ENCODE results near the gene YTHDF1. TPM values are rescaled to one million over a fixed set of nuclear protein-coding genes. Genes with fewer than 3 reads are reported as not detected.
A peak's percentile ranks its signal among the peaks of the same experiment; 100 is the strongest.

YTHDF1 gene
- total RNA-seq, 4 donors from 2014 or later, result 19.9 to 29.2 (median 22.9) TPM

DNA sequence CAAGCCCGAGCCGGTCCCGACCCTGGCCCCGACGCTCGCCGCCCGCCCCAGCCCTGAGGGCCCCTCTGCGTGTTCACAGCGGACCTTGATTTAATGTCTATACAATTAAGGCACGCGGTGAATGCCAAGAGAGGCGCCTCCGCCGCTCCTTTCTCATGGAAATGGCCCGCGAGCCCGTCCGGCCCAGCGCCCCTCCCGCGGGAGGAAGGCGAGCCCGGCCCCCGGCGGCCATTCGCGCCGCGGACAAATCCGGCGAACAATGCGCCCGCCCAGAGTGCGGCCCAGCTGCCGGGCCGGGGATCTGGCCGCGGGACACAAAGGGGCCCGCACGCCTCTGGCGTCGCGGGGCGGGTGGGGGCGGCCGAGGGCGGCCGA is 37.5 kb downstream of the YTHDF1 start:
- H3K27me3 ChIP-seq, result peaks cover 39 to 100% (median 48%) of the 10 kb centered on the region in 4 donors
- H3K36me3 ChIP-seq, result no peaks in the 10 kb centered on the region
- TF ChIP-seq POLR2A (IDR thresholded peaks at IDR 0.05), result no peak
- TF ChIP-seq, protein P1, sequence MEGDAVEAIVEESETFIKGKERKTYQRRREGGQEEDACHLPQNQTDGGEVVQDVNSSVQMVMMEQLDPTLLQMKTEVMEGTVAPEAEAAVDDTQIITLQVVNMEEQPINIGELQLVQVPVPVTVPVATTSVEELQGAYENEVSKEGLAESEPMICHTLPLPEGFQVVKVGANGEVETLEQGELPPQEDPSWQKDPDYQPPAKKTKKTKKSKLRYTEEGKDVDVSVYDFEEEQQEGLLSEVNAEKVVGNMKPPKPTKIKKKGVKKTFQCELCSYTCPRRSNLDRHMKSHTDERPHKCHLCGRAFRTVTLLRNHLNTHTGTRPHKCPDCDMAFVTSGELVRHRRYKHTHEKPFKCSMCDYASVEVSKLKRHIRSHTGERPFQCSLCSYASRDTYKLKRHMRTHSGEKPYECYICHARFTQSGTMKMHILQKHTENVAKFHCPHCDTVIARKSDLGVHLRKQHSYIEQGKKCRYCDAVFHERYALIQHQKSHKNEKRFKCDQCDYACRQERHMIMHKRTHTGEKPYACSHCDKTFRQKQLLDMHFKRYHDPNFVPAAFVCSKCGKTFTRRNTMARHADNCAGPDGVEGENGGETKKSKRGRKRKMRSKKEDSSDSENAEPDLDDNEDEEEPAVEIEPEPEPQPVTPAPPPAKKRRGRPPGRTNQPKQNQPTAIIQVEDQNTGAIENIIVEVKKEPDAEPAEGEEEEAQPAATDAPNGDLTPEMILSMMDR (IDR thresholded peaks at IDR 0.05), result no peak
- no peak overlapping the region for H3K27ac ChIP-seq
- intact Hi-C loops (cut with DNase I), result no loop called here
- H3K9me3 ChIP-seq, result no peaks in the 10 kb centered on the region
- WGBS, 2 donors, result 0% methylated on average over 2 of the region's 49 CpGs; no CpG with 5 or more reads in 1 of the 2 donors
- peaks cover 8 to 52% (median 25%) of the 10 kb centered on the region in 3 donors for H3K4me1 ChIP-seq
- DNase-seq, result no peak
- H3K4me3 ChIP-seq, result peak overlapping the region in 2 of 4 donors; percentile 15 to 56

- H3K4me3 ChIP-seq, result peak overlapping the region in 2 of 4 donors; percentile 15 to 56
- intact Hi-C loops (cut with DNase I), result no loop called here
- DNase-seq, result no peak
- H3K36me3 ChIP-seq, result no peaks in the 10 kb centered on the region
- 4% methylated on average over 20 of the region's 90 CpGs; no CpG with 5 or more reads in 1 of the 2 donors for WGBS, 2 donors
- peaks cover 8 to 52% (median 25%) of the 10 kb centered on the region in 3 donors for H3K4me1 ChIP-seq
- no peaks in the 10 kb centered on the region for H3K9me3 ChIP-seq
- TF ChIP-seq POLR2A (IDR thresholded peaks at IDR 0.05), result no peak
- TF ChIP-seq, protein P1 (IDR thresholded peaks at IDR 0.05), result no peak
- no peak overlapping the region for H3K27ac ChIP-seq
- peaks cover 39 to 100% (median 51%) of the 10 kb centered on the region in 4 donors for H3K27me3 ChIP-seq
These were observed 38.0 kb downstream of the YTHDF1 start for GRCh38 chr20:63177785-63178445.

DNA sequence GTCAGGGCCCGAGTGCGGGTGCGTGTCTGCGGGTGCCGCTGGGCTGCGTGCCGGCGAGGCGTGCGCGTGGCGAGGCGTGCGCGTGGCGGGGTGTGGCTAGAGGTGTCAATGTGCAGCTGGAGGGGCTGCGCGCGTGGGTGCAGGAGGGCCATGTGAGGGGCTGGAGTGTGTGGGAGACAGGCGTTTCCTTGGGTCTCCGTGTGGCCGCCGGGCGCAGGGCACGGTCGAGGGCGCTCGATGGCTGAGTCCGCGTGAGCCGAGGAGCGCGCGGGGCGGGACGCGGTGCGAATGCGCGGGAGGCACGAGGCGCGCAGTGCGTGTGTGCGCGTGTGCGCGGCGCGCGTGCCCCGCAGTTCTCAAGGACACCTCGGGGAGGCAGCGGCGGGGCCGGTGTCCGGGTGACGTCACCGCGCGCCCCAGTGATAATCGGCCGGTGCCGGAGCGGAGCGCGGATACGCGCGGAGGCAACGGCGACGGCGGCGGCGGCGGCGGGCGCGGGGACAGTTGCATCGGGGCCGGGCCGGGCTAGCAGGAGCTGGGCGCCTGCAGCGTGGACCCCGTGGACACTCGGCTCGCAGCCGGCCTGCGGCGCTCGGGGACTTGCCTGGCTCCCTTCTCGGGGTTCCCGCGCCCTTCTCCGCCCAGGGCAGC is 38.7 kb downstream of the YTHDF1 start:
- TF ChIP-seq POLR2A (IDR thresholded peaks at IDR 0.05), result no peak
- TF ChIP-seq, protein P1 (IDR thresholded peaks at IDR 0.05), result no peak
- Histone ChIP-seq H3K36me3 (no peaks in the 10 kb centered on the region), H3K4me3 (peak overlapping the region in 2 of 4 donors; percentile 9 to 15), H3K27ac (no peak overlapping the region), H3K9me3 (no peaks in the 10 kb centered on the region), H3K27me3 (peaks cover 45 to 100% (median 52%) of the 10 kb centered on the region in 4 donors), H3K4me1 (peaks cover 8 to 52% (median 25%) of the 10 kb centered on the region in 3 donors)
- 0 to 6% methylated on average over 3 to 6 of the region's 96 CpGs for WGBS, 2 donors
- DNase-seq, result no peak
- intact Hi-C loops (cut with DNase I), result no loop called here

DNA sequence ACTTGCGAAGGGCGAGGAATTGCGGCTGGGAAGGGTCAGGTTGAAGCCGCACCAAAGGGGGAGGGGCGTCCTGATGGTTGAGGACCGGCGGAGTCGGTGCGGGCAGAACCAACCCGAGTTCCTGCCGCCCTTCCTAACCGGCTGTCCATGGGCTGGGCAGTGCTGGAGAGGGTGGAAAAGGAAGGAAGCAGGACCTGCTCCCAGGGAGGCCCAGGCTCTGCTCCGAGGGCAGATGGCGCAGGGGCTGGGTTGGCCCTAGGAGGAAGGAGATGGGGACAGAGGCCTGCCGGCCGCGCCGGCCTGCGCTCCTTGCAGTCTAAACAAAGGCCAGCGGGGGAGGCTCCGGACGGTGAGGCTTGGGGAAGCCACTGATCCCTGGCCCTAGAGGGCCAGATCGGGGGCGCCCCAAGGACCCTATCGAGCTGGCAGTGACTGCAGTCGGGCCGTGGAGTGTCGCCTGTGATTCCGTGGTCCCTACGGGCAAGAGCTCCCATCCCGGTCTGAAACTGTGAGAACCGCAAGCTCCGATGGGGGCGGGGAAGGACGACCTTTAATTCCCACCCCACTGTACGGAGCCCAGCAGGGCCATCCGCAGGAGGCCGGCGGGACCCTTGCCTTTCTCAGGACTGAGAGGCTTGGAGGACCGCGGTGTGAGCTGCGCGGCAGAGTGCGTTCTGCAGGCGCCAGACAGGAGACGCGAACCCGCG is 39.4 kb downstream of the YTHDF1 start:
- H3K27me3 ChIP-seq, result peaks cover 45 to 100% (median 52%) of the 10 kb centered on the region in 4 donors
- H3K36me3 ChIP-seq, result no peaks in the 10 kb centered on the region
- H3K4me3 ChIP-seq, result no peak overlapping the region
- WGBS, 2 donors, result 0 to 17% methylated on average over 1 to 21 of the region's 49 CpGs
- TF ChIP-seq POLR2A (IDR thresholded peaks at IDR 0.05), result no peak
- TF ChIP-seq, protein P1 (IDR thresholded peaks at IDR 0.05), result no peak
- no peak overlapping the region for H3K27ac ChIP-seq
- DNase-seq, result no peak
- peaks cover 8 to 52% (median 25%) of the 10 kb centered on the region in 3 donors for H3K4me1 ChIP-seq
- no peaks in the 10 kb centered on the region for H3K9me3 ChIP-seq
- intact Hi-C loops (cut with DNase I), result no loop called here

DNA sequence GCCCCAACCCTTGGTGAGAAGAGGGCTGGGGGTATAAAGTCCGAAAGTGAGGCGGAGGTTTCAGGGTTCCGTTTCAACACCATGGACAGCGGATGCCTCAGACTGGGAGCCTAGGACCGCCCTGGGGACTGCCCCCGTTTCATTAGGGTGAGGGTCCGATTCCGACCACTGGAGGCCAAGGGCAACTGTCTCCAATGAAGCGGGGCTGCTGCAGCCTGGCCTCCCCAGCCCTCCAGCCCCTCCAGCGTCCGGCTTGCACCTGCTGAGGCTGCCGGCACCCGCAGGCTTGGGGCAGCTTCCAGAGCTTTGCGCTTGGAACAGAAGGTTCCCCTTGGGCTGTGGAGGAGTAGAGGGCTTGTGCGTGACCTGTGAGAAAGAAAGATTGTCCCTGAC is 39.9 kb downstream of the YTHDF1 start:
- H3K36me3 ChIP-seq, result no peaks in the 10 kb centered on the region
- no peak overlapping the region for H3K27ac ChIP-seq
- TF ChIP-seq POLR2A (IDR thresholded peaks at IDR 0.05), result no peak
- TF ChIP-seq, protein P1 (IDR thresholded peaks at IDR 0.05), result no peak
- peaks cover 45 to 100% (median 52%) of the 10 kb centered on the region in 4 donors for H3K27me3 ChIP-seq
- no peak for DNase-seq
- 0 to 8% methylated on average over 7 of the region's 15 CpGs for WGBS, 2 donors
- peaks cover 8 to 52% (median 25%) of the 10 kb centered on the region in 3 donors for H3K4me1 ChIP-seq
- H3K9me3 ChIP-seq, result no peaks in the 10 kb centered on the region
- H3K4me3 ChIP-seq, result no peak overlapping the region
- intact Hi-C loops (cut with DNase I), result no loop called here

All from esophagus squamous epithelium (tissue), 5 donors.